HG03097 (cell line): ENCODE results near the gene SPON2.

Experiments
- ATAC-seq: cut with Tn5 transposase; IDR thresholded peaks from one replicate; pipeline ENCODE4 v1.9.1; 2021; ENCODE audit not compliant: unreplicated experiment, low FRiP score

The SPON2 gene

GRCh38 chr4:1174941-1175634 lies 2.7 kb upstream of the SPON2 start:
- no peak for ATAC-seq

GRCh38 chr4:1172971-1173757 lies 781 bp upstream of the SPON2 start:
- no peak for ATAC-seq

GRCh38 chr4:1171311-1172227 lies 814 bp downstream of the SPON2 start:
- no peak for ATAC-seq

GRCh38 chr4:1170976-1171310 lies 1.4 kb downstream of the SPON2 start:
- no peak for ATAC-seq

- no peak for ATAC-seq
These were observed 2.0 kb downstream of the SPON2 start for GRCh38 chr4:1170156-1170975.

- ATAC-seq: no peak
These were observed 2.7 kb downstream of the SPON2 start for GRCh38 chr4:1169691-1170096.

- ATAC-seq: no peak
These were observed 3.2 kb downstream of the SPON2 start for GRCh38 chr4:1169171-1169671.

- no peak for ATAC-seq
These were observed 3.9 kb downstream of the SPON2 start for GRCh38 chr4:1168191-1169101.

- ATAC-seq: peak; percentile 57
These were observed 5.0 kb downstream of the SPON2 start for GRCh38 chr4:1167244-1167949.

- ATAC-seq: peak; percentile 5
These were observed 5.7 kb downstream of the SPON2 start for GRCh38 chr4:1166509-1167243.

GRCh38 chr4:1164956-1165545 lies 7.3 kb downstream of the SPON2 start:
- no peak for ATAC-seq

GRCh38 chr4:1164444-1164843 lies 7.9 kb downstream of the SPON2 start:
- no peak for ATAC-seq

- ATAC-seq: no peak
These were observed 8.3 kb downstream of the SPON2 start for GRCh38 chr4:1164040-1164439.

GRCh38 chr4:1160351-1160750 lies 12.0 kb downstream of the SPON2 start:
- ATAC-seq: no peak

GRCh38 chr4:1156069-1156468 lies 16.3 kb downstream of the SPON2 start:
- no peak for ATAC-seq

- ATAC-seq: no peak
These were observed 17.1 kb downstream of the SPON2 start for GRCh38 chr4:1155314-1155713.

GRCh38 chr4:1154523-1155182 lies 17.7 kb downstream of the SPON2 start:
- no peak for ATAC-seq
